Peyer's patch (tissue), 4 donors: ENCODE results near the gene SLC31A2. TPM values are rescaled to one million over a fixed set of nuclear protein-coding genes. Genes with fewer than 3 reads are reported as not detected.

Experiments used
- DNase-seq, 3 donors: peaks; one replicate each; pipeline ENCODE4 v3.0.0-alpha.2; 2017 to 2019
- H3K27ac ChIP-seq, 4 donors: fragments of 200-600 bp; sonication (generic); one replicate each; pipeline ENCODE4 v1.5.1; 2016 to 2019
- H3K27me3 ChIP-seq, 2 donors: fragments of 200-600 bp; sonication (generic); one replicate each; pipeline ENCODE4 v1.5.1; 2019
- H3K36me3 ChIP-seq, 3 donors: fragments of 200-600 bp; sonication (generic); one replicate each; pipeline ENCODE4 v1.5.1; 2016 to 2019
- H3K4me1 ChIP-seq, 4 donors: fragments of 200-600 bp; sonication (generic); one replicate each; pipeline ENCODE4 v1.5.1; 2016 to 2019
- H3K4me3 ChIP-seq, 4 donors: fragments of 200-600 bp; sonication (generic); 1 replicate in 3 of 4; 2 replicates in 1 of 4; pipeline ENCODE4 v1.5.1; 2016 to 2019; ENCODE audit warnings: mild to moderate bottlenecking in 1 of 4
- H3K9me3 ChIP-seq, 4 donors: fragments of 200-600 bp; sonication (generic); one replicate each; pipeline ENCODE4 v1.5.1; 2016 to 2019; ENCODE audit warnings: mild to moderate bottlenecking in 1 of 4
- CTCF ChIP-seq, 6 experiments: fragments of 450-650 bp in 4 of 6; fragments of 200-600 bp in 2 of 6; sonication (generic) in 1 of 6; IDR thresholded peaks; one replicate each; pipeline ENCODE4 v1.5.1; 2017 to 2019; ENCODE audit warnings: antibody characterized with exemption in 6 of 6, mild to moderate bottlenecking in 3 of 6, moderate library complexity in 1 of 6
- POLR2A ChIP-seq, 2 donors: fragments of 450-650 bp; IDR thresholded peaks; one replicate each; pipeline ENCODE4 v1.5.1; 2017; ENCODE audit warnings: antibody characterized with exemption in 2 of 2, mild to moderate bottlenecking in 2 of 2, moderate library complexity in 2 of 2
- total RNA-seq, 4 donors: library from RNA; depleted of rRNA; stranded (reverse); fragments of >200 nt; gene quantifications; one replicate each; pipeline ENCODE4 v1.1.0, GENCODE V29; 2016

Gene SLC31A2
- total RNA-seq, 4 donors from 2014 or later: 12.4 to 116 (median 56.2) TPM

GRCh38 chr9:113187929-113188595, 37.3 kb downstream of the SLC31A2 start:
- peak overlapping the region in 3 of 4 donors; percentile 6 to 40 (median 30) for H3K27ac ChIP-seq
- peaks cover 0 to 90% (median 4%) of the 10 kb centered on the region in 3 donors for H3K36me3 ChIP-seq
- H3K27me3 ChIP-seq: no peaks in the 10 kb centered on the region
- peak in 1 of 3 donors; percentile 62 for DNase-seq
- no peaks in the 10 kb centered on the region for H3K4me1 ChIP-seq
- no peaks in the 10 kb centered on the region for H3K9me3 ChIP-seq
- H3K4me3 ChIP-seq: no peak overlapping the region
- TF ChIP-seq CTCF (IDR thresholded peaks at IDR 0.05) (no peak), POLR2A (IDR thresholded peaks at IDR 0.05) (no peak)

GRCh38 chr9:113192455-113192854, 41.6 kb downstream of the SLC31A2 start:
- Histone ChIP-seq H3K4me1 (no peaks in the 10 kb centered on the region), H3K9me3 (no peaks in the 10 kb centered on the region), H3K36me3 (peaks cover 0 to 77% (median 0%) of the 10 kb centered on the region in 3 donors), H3K27ac (no peak overlapping the region), H3K4me3 (no peak overlapping the region), H3K27me3 (no peaks in the 10 kb centered on the region)
- no peak for DNase-seq
- TF ChIP-seq POLR2A (IDR thresholded peaks at IDR 0.05): no peak
- no peak for TF ChIP-seq CTCF (IDR thresholded peaks at IDR 0.05)

- no peaks in the 10 kb centered on the region for H3K9me3 ChIP-seq
- no peaks in the 10 kb centered on the region for H3K4me1 ChIP-seq
- no peak for DNase-seq
- no peaks in the 10 kb centered on the region for H3K27me3 ChIP-seq
- no peak for TF ChIP-seq POLR2A (IDR thresholded peaks at IDR 0.05)
- no peak for TF ChIP-seq CTCF (IDR thresholded peaks at IDR 0.05)
- no peak overlapping the region for H3K4me3 ChIP-seq
- H3K27ac ChIP-seq: no peak overlapping the region
- peaks cover 0 to 84% (median 0%) of the 10 kb centered on the region in 3 donors for H3K36me3 ChIP-seq
Measured at GRCh38 chr9:113199683-113200329, 49.0 kb downstream of the SLC31A2 start.

- Histone ChIP-seq H3K36me3 (peaks cover 0 to 86% (median 3%) of the 10 kb centered on the region in 3 donors), H3K27me3 (no peaks in the 10 kb centered on the region), H3K4me1 (no peaks in the 10 kb centered on the region), H3K27ac (no peak overlapping the region), H3K9me3 (no peaks in the 10 kb centered on the region), H3K4me3 (no peak overlapping the region)
- no peak for TF ChIP-seq POLR2A (IDR thresholded peaks at IDR 0.05)
- TF ChIP-seq CTCF (IDR thresholded peaks at IDR 0.05): no peak
- no peak for DNase-seq
Measured at GRCh38 chr9:113205432-113205831, 54.6 kb downstream of the SLC31A2 start.

- Histone ChIP-seq H3K36me3 (peaks cover 0 to 85% (median 3%) of the 10 kb centered on the region in 3 donors), H3K4me3 (no peak overlapping the region), H3K9me3 (no peaks in the 10 kb centered on the region), H3K27me3 (no peaks in the 10 kb centered on the region), H3K4me1 (no peaks in the 10 kb centered on the region), H3K27ac (no peak overlapping the region)
- TF ChIP-seq CTCF (IDR thresholded peaks at IDR 0.05) (no peak), POLR2A (IDR thresholded peaks at IDR 0.05) (no peak)
- no peak for DNase-seq
Measured at GRCh38 chr9:113205861-113206260, 55.1 kb downstream of the SLC31A2 start.
